ENCODE results near the gene XPNPEP3.

DNA sequence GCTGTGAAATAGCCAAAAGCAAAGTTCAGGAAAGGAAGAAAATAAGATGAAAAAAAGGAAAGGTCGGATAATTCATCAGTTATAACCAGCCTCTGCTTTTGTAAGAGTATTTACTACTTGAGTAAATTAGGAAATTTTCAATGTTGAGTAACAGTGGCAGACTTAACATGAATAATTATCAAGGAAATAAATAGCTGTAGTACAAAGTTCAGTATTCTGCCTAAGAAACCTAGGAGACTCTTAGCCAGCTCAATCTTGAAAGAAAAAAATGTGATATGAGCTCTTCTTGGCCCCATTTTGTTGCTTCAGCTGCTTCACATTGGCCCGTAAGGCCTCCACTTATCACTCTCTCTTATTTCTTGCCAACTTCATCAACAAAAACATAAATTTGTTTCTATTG, 22.0 kb downstream of the XPNPEP3 start:
- TF ChIP-seq CTCF (IDR thresholded peaks at IDR 0.05) (no peak), POLR2A (IDR thresholded peaks at IDR 0.05) (no peak)
